ENCODE measurements around the gene CDKAL1. TPM values are rescaled to one million over a fixed set of nuclear protein-coding genes. Genes with fewer than 3 reads are reported as not detected.
"Not testable (repeated sequence)": the region's sequence is repeated elsewhere in the genome, so short reads cannot be mapped to it uniquely, and the experiment has no call there.

Gene CDKAL1
- total RNA-seq, 1 donor = 12.1 TPM

DNA sequence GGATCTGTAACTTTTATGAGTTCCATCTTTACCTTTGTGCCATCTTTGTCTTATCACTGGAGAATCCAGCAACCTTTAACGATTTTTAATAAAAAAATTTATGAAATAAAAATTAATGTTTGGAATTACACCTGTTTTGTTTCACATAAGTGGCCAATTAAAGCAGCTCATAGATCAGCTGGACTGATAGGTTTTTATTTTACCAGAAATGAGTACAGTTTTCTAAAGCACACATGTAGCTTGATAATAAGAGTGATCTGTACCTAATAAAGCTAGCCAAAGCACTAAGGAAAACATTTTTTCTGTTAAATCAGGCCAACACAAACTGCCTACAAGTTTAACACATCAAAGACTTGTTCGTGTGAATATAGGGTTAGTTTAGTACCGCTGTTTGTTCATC is 500.1 kb downstream of the CDKAL1 start:
- DNase-seq (ENCODE audit: low read depth in 2 of 3, low spot score in 2 of 3) = no peak

DNA sequence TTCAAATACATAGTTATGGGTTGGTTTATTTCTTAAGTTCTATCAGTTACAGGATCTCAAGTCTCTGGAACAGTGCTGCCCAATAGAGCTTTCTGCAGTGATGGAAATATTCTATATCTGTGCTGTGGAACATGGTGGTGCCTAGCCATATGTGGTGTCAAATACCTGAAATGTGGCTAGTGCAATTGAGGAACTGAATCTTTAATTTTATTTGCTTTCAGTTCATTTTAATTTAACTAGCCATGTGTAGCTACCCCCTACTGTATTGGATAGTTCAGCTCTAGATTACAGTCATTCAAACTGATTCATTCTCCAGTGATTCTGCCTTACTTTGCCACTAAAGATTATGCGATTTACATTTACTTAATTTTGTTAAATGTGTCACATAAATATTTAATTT is 503.2 kb downstream of the CDKAL1 start:
- DNase-seq (ENCODE audit: low read depth in 2 of 3, low spot score in 2 of 3) = no peak

DNA sequence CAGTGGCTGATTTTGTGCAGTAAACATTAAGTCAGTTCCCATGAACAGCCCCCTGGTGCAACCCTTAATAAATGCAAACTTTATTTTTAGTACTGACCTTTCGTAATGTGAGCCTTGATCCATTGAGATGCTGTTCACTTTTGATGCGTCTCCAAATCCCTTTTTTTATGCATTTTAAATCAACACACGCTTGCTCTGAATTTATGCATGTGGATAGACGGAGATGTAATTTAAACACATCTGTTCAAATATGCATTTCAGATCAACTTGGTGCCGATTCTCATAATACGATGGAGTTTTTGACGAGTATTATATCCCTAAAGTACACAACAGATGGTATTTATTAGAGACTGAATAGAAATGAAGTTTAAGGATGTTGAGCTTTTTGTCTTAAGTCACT is 505.7 kb downstream of the CDKAL1 start:
- no peak for DNase-seq (ENCODE audit: low read depth in 2 of 3, low spot score in 2 of 3)

GRCh38 chr6:21045135-21045700 is 511.0 kb downstream of the CDKAL1 start:
- no peak for DNase-seq (ENCODE audit: low read depth in 2 of 3, low spot score in 2 of 3)

DNA sequence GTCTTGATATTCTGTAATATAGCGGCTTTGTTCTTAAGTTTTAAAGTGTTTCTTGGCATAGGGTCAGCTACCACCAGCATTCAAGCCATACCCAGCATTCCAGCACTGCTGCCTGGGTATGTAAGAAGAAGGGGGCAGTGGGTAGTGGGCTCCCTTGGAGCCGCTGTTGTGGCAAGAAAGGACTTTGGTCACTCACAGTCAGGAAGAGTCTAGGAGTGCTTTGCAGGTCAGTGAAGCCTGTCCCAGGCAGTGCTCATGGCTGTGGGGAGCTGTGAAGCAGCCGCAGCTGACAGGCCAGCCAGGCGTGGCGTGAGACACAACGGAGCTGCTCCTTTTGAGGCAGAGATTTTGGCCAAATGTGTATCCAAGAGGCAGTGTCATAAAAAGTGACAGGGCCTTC is 512.0 kb downstream of the CDKAL1 start:
- no peak for DNase-seq (ENCODE audit: low read depth in 2 of 3, low spot score in 2 of 3)

- DNase-seq (ENCODE audit: low read depth in 2 of 3, low spot score in 2 of 3) = no peak
Observed at GRCh38 chr6:21048047-21048446, 513.8 kb downstream of the CDKAL1 start.

GRCh38 chr6:21049148-21049547 is 514.9 kb downstream of the CDKAL1 start:
- no peak for DNase-seq (ENCODE audit: low read depth in 2 of 3, low spot score in 2 of 3)

DNA sequence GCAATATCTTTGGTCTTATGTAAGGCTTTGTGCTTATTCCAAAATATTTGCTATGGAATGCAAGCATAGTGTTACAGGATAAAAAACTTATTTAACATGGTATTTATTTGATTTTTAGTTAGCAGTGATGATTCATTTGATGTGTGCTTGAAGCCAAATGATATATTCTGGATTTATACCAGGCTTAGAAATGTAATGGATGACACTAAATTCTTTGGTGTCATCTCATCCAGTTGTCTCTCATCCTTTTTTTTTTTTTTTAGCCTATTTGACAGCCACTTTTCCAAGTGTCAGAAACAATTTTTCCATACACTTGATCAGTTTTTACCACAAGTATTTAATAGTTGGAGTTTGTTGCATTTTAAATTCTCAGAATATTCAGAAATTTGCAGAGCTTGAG is 515.3 kb downstream of the CDKAL1 start:
- DNase-seq (ENCODE audit: low read depth in 2 of 3, low spot score in 2 of 3) = no peak

DNA sequence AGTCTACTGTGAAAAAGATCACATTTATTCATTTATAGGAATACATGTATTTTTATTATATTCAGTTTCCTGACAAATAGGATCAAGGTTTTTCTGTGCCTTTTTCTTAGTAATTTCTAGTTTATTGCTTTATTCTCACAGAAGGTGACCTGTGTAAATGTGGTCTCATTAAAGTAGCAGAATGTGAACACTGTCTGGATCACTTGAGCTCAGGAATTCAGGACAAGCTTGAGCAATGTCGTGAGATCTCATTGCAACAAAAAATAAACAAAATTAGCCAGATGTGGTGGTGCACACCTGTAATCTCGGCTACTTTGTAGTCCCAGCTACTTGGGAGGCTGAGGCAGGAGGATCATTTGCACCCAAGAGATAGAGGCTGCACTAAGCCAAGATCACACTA is 516.7 kb downstream of the CDKAL1 start:
- DNase-seq (ENCODE audit: low read depth in 2 of 3, low spot score in 2 of 3) = no peak

DNA sequence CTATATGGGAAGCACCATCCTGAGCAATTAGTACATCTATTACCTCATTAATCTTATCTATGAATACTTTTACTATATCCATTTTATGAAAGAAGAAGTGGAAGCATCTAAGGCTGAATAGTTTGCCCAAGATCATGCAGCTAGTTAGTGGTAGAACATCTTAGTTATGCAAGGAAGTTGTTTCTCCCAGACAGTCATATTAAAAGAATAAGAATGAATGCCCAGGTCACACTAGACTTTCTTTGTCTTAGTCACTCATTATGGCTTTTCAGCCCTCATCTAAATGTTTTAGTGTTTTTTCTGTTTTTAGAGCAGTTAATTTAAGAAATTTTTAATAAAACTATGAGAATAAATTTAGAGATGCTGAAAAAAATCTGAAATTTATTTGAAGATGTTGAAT is 517.5 kb downstream of the CDKAL1 start:
- no peak for DNase-seq (ENCODE audit: low read depth in 2 of 3, low spot score in 2 of 3)

DNA sequence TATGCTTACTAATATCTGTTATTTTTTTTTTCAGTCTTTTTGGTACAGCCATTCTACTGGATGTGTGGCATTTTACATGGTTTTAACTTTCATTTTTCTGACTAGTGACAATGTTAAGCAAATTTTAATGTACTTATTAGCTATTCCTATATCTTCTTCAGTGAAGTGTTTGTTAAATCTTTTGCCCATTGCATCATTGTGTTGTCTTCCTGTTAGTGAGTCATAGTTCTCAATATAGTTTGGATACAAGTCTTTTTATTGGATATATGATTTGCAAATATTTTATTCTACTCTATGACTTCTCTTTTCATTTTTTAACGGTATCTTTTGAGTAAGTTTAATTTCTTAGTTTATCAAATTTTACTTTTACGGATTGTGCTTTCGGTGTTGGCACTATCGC is 519.4 kb downstream of the CDKAL1 start:
- DNase-seq (ENCODE audit: low read depth in 2 of 3, low spot score in 2 of 3) = no peak

- not testable (repeated sequence) for DNase-seq (ENCODE audit: low read depth in 2 of 3, low spot score in 2 of 3)
Observed at GRCh38 chr6:21055480-21055879, 521.2 kb downstream of the CDKAL1 start.

GRCh38 chr6:21061892-21062291 is 527.6 kb downstream of the CDKAL1 start:
- no peak for DNase-seq (ENCODE audit: low read depth in 2 of 3, low spot score in 2 of 3)

DNA sequence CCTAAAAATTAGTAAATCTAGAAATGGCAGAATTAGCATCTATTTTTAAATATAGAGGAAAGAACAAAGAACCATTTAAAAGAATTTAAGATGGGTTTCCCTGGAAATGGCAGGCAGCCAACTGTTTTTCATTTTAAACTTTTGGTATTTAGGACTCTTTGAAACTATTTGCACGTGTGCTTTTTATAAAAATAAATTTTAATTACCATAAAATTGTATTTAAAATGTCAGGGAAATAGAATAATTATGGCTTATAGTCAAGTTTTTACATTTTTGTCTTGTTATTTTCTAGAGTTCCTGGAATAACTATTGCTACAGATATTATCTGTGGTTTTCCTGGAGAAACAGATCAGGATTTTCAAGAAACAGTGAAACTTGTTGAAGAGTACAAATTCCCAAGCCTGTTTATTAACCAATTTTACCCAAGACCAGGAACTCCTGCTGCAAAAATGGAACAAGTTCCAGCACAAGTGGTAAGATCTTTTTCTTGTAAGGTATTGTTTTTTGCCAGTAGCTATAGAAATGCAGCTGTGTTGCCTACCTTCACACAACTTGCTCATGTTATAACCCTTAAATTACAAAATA is 530.6 kb downstream of the CDKAL1 start:
- peak in 1 of 3 donors; percentile 15 for DNase-seq (ENCODE audit: low read depth in 2 of 3, low spot score in 2 of 3)

- peak in 2 of 3 donors; percentile 9 to 55 for DNase-seq (ENCODE audit: low read depth in 2 of 3, low spot score in 2 of 3)
Observed at GRCh38 chr6:21067521-21067920, 533.3 kb downstream of the CDKAL1 start.

GRCh38 chr6:21070620-21071019 is 536.4 kb downstream of the CDKAL1 start:
- no peak for DNase-seq (ENCODE audit: low read depth in 2 of 3, low spot score in 2 of 3)

GRCh38 chr6:21071780-21072468 is 537.7 kb downstream of the CDKAL1 start:
- DNase-seq (ENCODE audit: low read depth in 2 of 3, low spot score in 2 of 3) = no peak

- no peak for DNase-seq (ENCODE audit: low read depth in 2 of 3, low spot score in 2 of 3)
Observed at GRCh38 chr6:21073318-21073839, 539.1 kb downstream of the CDKAL1 start.

- DNase-seq (ENCODE audit: low read depth in 2 of 3, low spot score in 2 of 3) = no peak
Observed at GRCh38 chr6:21074484-21074883, 540.2 kb downstream of the CDKAL1 start.

DNA sequence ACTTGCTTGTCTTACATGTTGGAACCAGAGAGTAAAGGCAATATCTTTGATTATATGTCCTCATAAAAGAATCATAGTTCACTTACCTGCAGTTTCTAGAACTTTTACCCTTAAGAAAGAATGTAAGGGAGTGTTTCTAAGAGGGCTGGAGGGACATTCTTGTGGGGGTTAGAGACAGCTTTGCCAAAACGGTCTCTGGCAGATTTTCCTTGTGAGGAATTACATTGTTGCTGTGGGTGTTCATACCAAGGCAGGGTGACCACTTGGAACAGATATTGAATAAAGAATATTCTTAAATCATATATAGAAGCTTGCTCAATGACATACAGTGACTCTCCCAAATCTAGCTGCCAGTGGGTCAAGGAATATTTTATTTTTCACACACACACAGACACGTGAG is 541.7 kb downstream of the CDKAL1 start:
- no peak for DNase-seq (ENCODE audit: low read depth in 2 of 3, low spot score in 2 of 3)

DNA sequence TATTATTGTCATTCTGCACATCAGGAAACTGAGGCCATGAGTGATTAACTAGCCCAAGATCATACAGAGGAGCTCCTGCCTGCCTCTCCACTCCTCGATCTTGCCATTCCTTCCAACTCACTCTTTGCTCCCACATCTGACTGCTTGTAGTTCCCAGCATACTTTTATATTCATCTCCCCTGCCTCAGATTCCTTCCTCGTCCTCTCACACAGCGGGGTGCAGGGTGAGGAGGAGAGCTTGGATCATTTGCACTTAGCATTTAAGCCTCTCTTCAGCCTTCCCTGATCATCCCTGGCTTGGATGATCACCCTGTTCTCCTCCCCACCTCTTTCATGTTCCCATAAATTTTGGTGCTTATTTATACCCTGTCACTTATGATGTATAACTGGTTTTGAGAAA is 544.2 kb downstream of the CDKAL1 start:
- DNase-seq (ENCODE audit: low read depth in 2 of 3, low spot score in 2 of 3) = no peak

DNA sequence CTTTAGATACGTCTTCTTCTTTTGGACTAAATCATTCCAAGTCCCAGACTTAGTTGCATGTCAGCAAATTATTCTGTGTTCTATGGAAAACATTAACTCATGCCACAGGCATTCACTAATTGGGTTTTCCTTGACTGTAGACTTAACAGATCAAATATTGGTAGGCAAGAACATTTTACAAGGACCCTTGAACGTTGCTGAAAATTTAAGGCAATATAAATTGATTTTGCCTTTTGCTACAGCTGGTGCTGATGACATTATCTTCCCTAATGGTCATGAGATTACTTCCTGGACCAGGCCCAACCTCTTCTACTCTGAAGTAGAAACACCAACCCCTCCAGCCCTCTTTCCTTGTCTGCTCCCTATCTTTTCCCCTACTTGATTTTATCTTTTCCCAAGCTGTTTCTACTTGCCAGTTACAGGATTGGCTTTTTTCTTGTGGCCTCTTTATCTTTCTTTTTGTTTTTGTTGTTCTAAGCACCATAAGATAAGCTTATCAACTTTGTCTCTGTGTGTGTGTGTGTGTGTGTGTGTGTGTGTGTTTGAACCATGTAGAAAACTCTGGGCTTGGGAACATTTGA is 545.3 kb downstream of the CDKAL1 start:
- no peak for DNase-seq (ENCODE audit: low read depth in 2 of 3, low spot score in 2 of 3)

All from hematopoietic multipotent progenitor cell (in vitro differentiated cells).